Measurements from ENCODE around the gene ABCC4. TPM values are rescaled to one million over a fixed set of nuclear protein-coding genes. Genes with fewer than 3 reads are reported as not detected.
A peak's percentile ranks its signal among the peaks of the same experiment; 100 is the strongest.

ABCC4 gene
- total RNA-seq, 6 experiments from 2014 or later = 1.1 to 4.9 (median 3.8) TPM

DNA sequence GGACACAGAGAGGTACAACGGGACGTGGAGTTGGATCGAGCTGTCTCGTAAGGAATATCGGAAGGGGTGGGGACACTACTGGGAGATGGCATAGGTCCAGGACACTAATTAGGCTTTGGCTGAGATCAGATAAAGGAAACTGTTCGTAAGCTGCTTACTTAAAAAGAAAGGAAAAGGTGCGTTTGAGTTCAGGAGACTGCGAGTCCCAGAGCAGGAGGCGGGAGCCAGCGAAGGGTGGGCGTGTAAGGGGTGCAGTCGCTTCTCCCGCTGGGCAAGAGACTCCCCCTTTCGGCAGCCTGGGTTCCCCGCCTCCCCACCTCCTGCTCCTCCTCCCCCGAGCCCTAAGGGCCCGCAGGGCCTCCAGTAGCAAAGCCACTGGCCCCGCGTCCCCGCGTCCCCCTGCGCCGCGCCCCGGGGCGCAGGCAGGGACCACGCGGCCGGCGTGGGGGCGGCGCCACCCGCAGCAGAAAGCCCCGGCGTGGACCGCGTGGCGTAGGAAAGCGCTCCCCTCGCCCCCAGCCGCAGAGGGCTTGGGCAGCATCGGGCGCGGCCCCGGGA lies 547 bp downstream of the ABCC4 start:
- Histone ChIP-seq H3K9me3 (no peaks in the 10 kb centered on the region), H3K4me1 (peaks cover 0 to 16% (median 7%) of the 10 kb centered on the region in 4 donors), H3K27me3 (no peaks in the 10 kb centered on the region), H3K27ac (peak overlapping the region in 1 of 3 donors; percentile 39), H3K4me3 (peak overlapping the region; percentile 58 to 70 (median 59)), H3K36me3 (no peaks in the 10 kb centered on the region)
- DNase-seq = peak in 2 of 3 donors; percentile 47 to 59
- WGBS (ENCODE audit: insufficient coverage, low coverage, low lambda C conversion rate, missing lambda C conversion rate) = 5% methylated on average over 9 of the region's 45 CpGs
- intact Hi-C loops (cut with DNase I) = no loop called here
- peak; percentile 1 to 4 (median 2) for ATAC-seq
- no peak for TF ChIP-seq POLR2A (IDR thresholded peaks at IDR 0.05)
- TF ChIP-seq CTCF (IDR thresholded peaks at IDR 0.05) = peak in 2 of 4 donors; percentile 8 to 13

DNA sequence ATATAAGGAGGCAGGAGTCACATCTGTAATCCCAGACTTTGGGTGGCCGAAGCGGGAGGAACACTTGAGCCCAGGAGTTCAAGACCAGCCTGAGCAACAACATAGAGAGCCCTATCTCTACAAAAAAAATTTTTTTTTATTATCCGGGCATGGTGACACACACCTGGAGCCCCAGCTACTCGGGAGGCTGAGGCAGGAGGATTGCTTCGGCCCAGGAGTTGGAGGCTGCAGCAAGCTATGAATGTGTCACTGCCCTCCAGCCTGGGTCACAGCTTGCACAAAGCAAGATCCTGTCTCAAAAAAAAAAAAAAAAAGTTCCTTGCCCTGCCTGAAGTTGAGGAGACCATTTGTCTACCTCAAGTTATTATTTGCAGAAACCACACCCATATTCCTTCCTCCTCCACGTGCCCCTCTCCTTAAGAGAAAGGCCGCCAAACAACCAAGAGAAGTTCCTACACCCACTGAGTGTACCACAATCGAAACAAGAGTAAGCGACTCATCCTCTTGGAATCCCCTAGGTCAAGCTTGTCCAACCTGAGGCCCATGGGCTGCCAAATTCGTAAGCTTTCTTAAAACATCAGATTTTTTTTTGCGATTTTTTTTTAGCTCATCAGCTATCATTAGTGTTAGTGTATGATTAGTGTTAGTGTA lies 2.2 kb downstream of the ABCC4 start:
- ATAC-seq (no peak), DNase-seq (no peak)
- Histone ChIP-seq H3K4me1 (peaks cover 0 to 16% (median 7%) of the 10 kb centered on the region in 4 donors), H3K4me3 (no peak overlapping the region), H3K27ac (no peak overlapping the region), H3K27me3 (no peaks in the 10 kb centered on the region), H3K36me3 (no peaks in the 10 kb centered on the region), H3K9me3 (no peaks in the 10 kb centered on the region)
- intact Hi-C loops (cut with DNase I) = loop anchor here in 1 of 2 donors (5.0 kb wide), 1 partner anchor 78 kb away; no protein-coding TSS in a partner anchor
- TF ChIP-seq CTCF (IDR thresholded peaks at IDR 0.05) = no peak
- TF ChIP-seq POLR2A (IDR thresholded peaks at IDR 0.05) = no peak
- 77% methylated on average over 10 of the region's 11 CpGs for WGBS (ENCODE audit: insufficient coverage, low coverage, low lambda C conversion rate, missing lambda C conversion rate)

DNA sequence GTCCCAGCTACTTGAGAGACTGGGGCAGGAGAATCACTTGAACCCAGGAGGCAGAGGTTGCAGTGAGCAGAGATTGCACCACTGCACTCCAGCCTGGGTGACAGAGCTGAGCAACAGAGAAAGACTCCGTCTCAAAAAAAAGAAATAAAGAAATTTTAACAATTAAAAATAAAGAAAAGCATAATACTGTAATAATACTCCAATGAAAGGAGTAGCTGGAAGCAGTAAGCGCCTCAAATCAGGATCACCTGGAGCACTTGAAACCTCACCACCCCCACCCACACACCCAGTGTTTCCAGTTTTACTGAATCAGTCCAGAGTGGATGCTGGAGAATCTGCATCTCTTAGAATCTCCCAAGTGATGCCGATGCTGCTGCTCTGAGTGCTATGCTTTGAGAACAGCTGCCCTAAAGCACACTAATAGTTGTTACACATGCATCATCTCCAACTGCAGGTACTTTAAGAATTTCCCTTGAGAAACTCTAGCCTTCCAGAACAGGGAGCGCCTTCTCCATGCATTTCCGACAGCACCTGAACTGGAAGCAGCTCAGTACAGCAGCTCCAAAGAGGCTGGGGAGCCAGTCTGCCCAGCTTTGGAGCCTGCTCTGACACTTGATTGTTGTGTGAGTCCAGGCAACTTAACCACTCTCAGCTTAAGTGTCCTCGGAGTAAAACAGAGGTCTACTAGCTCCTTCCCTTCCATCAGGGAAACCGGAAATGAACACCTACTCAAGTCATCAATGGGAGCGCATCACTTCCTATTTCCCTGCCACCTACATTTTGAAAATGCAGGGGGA lies 2.9 kb downstream of the ABCC4 start:
- WGBS (ENCODE audit: insufficient coverage, low coverage, low lambda C conversion rate, missing lambda C conversion rate) = 90% methylated on average over 6 of the region's 8 CpGs
- TF ChIP-seq POLR2A (IDR thresholded peaks at IDR 0.05) = no peak
- Histone ChIP-seq H3K27ac (peak overlapping the region in 1 of 3 donors; percentile 89), H3K4me3 (no peak overlapping the region), H3K9me3 (no peaks in the 10 kb centered on the region), H3K27me3 (no peaks in the 10 kb centered on the region), H3K4me1 (peaks cover 0 to 16% (median 7%) of the 10 kb centered on the region in 4 donors), H3K36me3 (no peaks in the 10 kb centered on the region)
- peak in 1 of 4 donors; percentile 3 for ATAC-seq
- intact Hi-C loops (cut with DNase I) = loop anchor here in 1 of 2 donors (5.0 kb wide), 1 partner anchor 79 kb away; no protein-coding TSS in a partner anchor
- no peak for DNase-seq

- H3K27me3 ChIP-seq = no peaks in the 10 kb centered on the region
- no peaks in the 10 kb centered on the region for H3K9me3 ChIP-seq
- intact Hi-C loops (cut with DNase I) = loop anchor here in 1 of 2 donors (5.0 kb wide), 1 partner anchor 81 kb away; no protein-coding TSS in a partner anchor
- no peak overlapping the region for H3K4me3 ChIP-seq
- WGBS (ENCODE audit: insufficient coverage, low coverage, low lambda C conversion rate, missing lambda C conversion rate) = 26% methylated on average over 4 of the region's 4 CpGs
- peak overlapping the region in 2 of 3 donors; percentile 68 to 89 for H3K27ac ChIP-seq
- DNase-seq (peak; percentile 77 to 84 (median 84)), ATAC-seq (peak; percentile 88 to 91 (median 88))
- peaks cover 0 to 16% (median 7%) of the 10 kb centered on the region in 4 donors for H3K4me1 ChIP-seq
- no peaks in the 10 kb centered on the region for H3K36me3 ChIP-seq
- TF ChIP-seq CTCF (IDR thresholded peaks at IDR 0.05) = peak; percentile 73 to 90 (median 84)
- no peak for TF ChIP-seq POLR2A (IDR thresholded peaks at IDR 0.05)
These were observed 4.8 kb downstream of the ABCC4 start for GRCh38 chr13:95296326-95296925.
